Measurements from ENCODE around the gene ADAMTSL2. TPM values are rescaled to one million over a fixed set of nuclear protein-coding genes. Genes with fewer than 3 reads are reported as not detected.

ADAMTSL2 gene
- total and polyA plus RNA-seq, 3 experiments from 2014 or later = not detected

- no peaks in the 10 kb centered on the region for H3K9me3 ChIP-seq (ENCODE audit: low read length)
Measured at GRCh38 chr9:133556354-133556753, 21.9 kb downstream of the ADAMTSL2 start.

GRCh38 chr9:133557581-133557980, 23.1 kb downstream of the ADAMTSL2 start:
- Mint-ChIP-seq H3K27ac (no peak overlapping the region), H3K27me3 (peaks cover 16 to 25% of the 10 kb centered on the region in 2 donors), H3K36me3 (no peaks in the 10 kb centered on the region), H3K9me3 (no peaks in the 10 kb centered on the region), H3K4me1 (peaks cover 0 to 8% (median 5%) of the 10 kb centered on the region in 3 donors), H3K4me3 (no peak overlapping the region)
- Histone ChIP-seq H3K4me3 (ENCODE audit: low read length) (no peak overlapping the region), H3K9me3 (ENCODE audit: low read length) (no peaks in the 10 kb centered on the region), H3K4me1 (ENCODE audit: insufficient read depth, low read length) (no peaks in the 10 kb centered on the region), H3K36me3 (ENCODE audit: insufficient read depth, low read length) (no peaks in the 10 kb centered on the region), H3K27me3 (ENCODE audit: insufficient read depth, low read length, poor library complexity, severe bottlenecking) (no peaks in the 10 kb centered on the region), H3K27ac (ENCODE audit: low read depth, low read length) (no peak overlapping the region)
- CTCF ChIA-PET = no interaction called here
- POLR2A ChIA-PET = no interaction called here
- DNase-seq = no peak

More at GRCh38 chr9:133556354-133556753, 21.9 kb downstream of the ADAMTSL2 start:
- no peaks in the 10 kb centered on the region for H3K4me1 ChIP-seq (ENCODE audit: insufficient read depth, low read length)
- H3K36me3 ChIP-seq (ENCODE audit: insufficient read depth, low read length) = no peaks in the 10 kb centered on the region
- ChIA-PET POLR2A (no interaction called here), CTCF (no interaction called here)
- no peaks in the 10 kb centered on the region for H3K9me3 Mint-ChIP-seq
- peaks cover 16 to 25% of the 10 kb centered on the region in 2 donors for H3K27me3 Mint-ChIP-seq
- peaks cover 0 to 7% (median 5%) of the 10 kb centered on the region in 3 donors for H3K4me1 Mint-ChIP-seq
- H3K27ac Mint-ChIP-seq = no peak overlapping the region
- H3K27ac ChIP-seq (ENCODE audit: low read depth, low read length) = no peak overlapping the region
- H3K27me3 ChIP-seq (ENCODE audit: insufficient read depth, low read length, poor library complexity, severe bottlenecking) = no peaks in the 10 kb centered on the region
- H3K4me3 ChIP-seq (ENCODE audit: low read length) = no peak overlapping the region
- H3K36me3 Mint-ChIP-seq = no peaks in the 10 kb centered on the region
- no peak for DNase-seq
- H3K4me3 Mint-ChIP-seq = no peak overlapping the region

- POLR2A ChIA-PET = no interaction called here
- no peaks in the 10 kb centered on the region for H3K36me3 Mint-ChIP-seq
- peak in 1 of 5 donors; percentile 10 for DNase-seq
Measured at GRCh38 chr9:133558191-133559126, 24.0 kb downstream of the ADAMTSL2 start.

GRCh38 chr9:133560311-133560710, 25.8 kb downstream of the ADAMTSL2 start:
- Mint-ChIP-seq H3K27ac (no peak overlapping the region), H3K9me3 (no peaks in the 10 kb centered on the region), H3K27me3 (peaks cover 14 to 20% of the 10 kb centered on the region in 2 donors), H3K4me3 (no peak overlapping the region), H3K36me3 (no peaks in the 10 kb centered on the region), H3K4me1 (peaks cover 0 to 10% (median 10%) of the 10 kb centered on the region in 3 donors)
- no peaks in the 10 kb centered on the region for H3K4me1 ChIP-seq (ENCODE audit: insufficient read depth, low read length)
- no peaks in the 10 kb centered on the region for H3K27me3 ChIP-seq (ENCODE audit: insufficient read depth, low read length, poor library complexity, severe bottlenecking)
- no peak for DNase-seq
- H3K9me3 ChIP-seq (ENCODE audit: low read length) = no peaks in the 10 kb centered on the region
- H3K4me3 ChIP-seq (ENCODE audit: low read length) = no peak overlapping the region
- POLR2A ChIA-PET = no interaction called here
- CTCF ChIA-PET = no interaction called here
- no peak overlapping the region for H3K27ac ChIP-seq (ENCODE audit: low read depth, low read length)
- no peaks in the 10 kb centered on the region for H3K36me3 ChIP-seq (ENCODE audit: insufficient read depth, low read length)

More at GRCh38 chr9:133558191-133559126, 24.0 kb downstream of the ADAMTSL2 start:
- Mint-ChIP-seq H3K9me3 (no peaks in the 10 kb centered on the region), H3K27me3 (peaks cover 16 to 24% of the 10 kb centered on the region in 2 donors), H3K4me3 (peak overlapping the region in 2 of 7 donors; percentile 23 to 28), H3K27ac (peak overlapping the region in 1 of 8 donors; percentile 38), H3K4me1 (peaks cover 0 to 10% (median 9%) of the 10 kb centered on the region in 3 donors)
- CTCF ChIA-PET = no interaction called here
- Histone ChIP-seq H3K9me3 (ENCODE audit: low read length) (no peaks in the 10 kb centered on the region), H3K4me3 (ENCODE audit: low read length) (no peak overlapping the region), H3K4me1 (ENCODE audit: insufficient read depth, low read length) (no peaks in the 10 kb centered on the region), H3K27ac (ENCODE audit: low read depth, low read length) (no peak overlapping the region), H3K36me3 (ENCODE audit: insufficient read depth, low read length) (no peaks in the 10 kb centered on the region), H3K27me3 (ENCODE audit: insufficient read depth, low read length, poor library complexity, severe bottlenecking) (no peaks in the 10 kb centered on the region)

GRCh38 chr9:133560944-133561343, 26.4 kb downstream of the ADAMTSL2 start:
- H3K9me3 Mint-ChIP-seq = no peaks in the 10 kb centered on the region
- Histone ChIP-seq H3K4me1 (ENCODE audit: insufficient read depth, low read length) (no peaks in the 10 kb centered on the region), H3K27ac (ENCODE audit: low read depth, low read length) (no peak overlapping the region), H3K27me3 (ENCODE audit: insufficient read depth, low read length, poor library complexity, severe bottlenecking) (no peaks in the 10 kb centered on the region), H3K36me3 (ENCODE audit: insufficient read depth, low read length) (no peaks in the 10 kb centered on the region), H3K4me3 (ENCODE audit: low read length) (no peak overlapping the region), H3K9me3 (ENCODE audit: low read length) (no peaks in the 10 kb centered on the region)
- peaks cover 0 to 10% (median 10%) of the 10 kb centered on the region in 3 donors for H3K4me1 Mint-ChIP-seq
- DNase-seq = no peak
- peaks cover 14 to 20% of the 10 kb centered on the region in 2 donors for H3K27me3 Mint-ChIP-seq
- ChIA-PET CTCF (no interaction called here), POLR2A (no interaction called here)
- H3K27ac Mint-ChIP-seq = no peak overlapping the region
- no peaks in the 10 kb centered on the region for H3K36me3 Mint-ChIP-seq
- no peak overlapping the region for H3K4me3 Mint-ChIP-seq

GRCh38 chr9:133561976-133562554, 27.6 kb downstream of the ADAMTSL2 start:
- Mint-ChIP-seq H3K4me3 (no peak overlapping the region), H3K27ac (no peak overlapping the region), H3K27me3 (peaks cover 14 to 16% of the 10 kb centered on the region in 2 donors), H3K9me3 (no peaks in the 10 kb centered on the region), H3K4me1 (peaks cover 0 to 10% (median 10%) of the 10 kb centered on the region in 3 donors), H3K36me3 (no peaks in the 10 kb centered on the region)
- ChIA-PET CTCF (interaction anchor here (0.6 kb wide), 1 partner anchor 427 kb away, joined by 3 read pairs; no protein-coding TSS in a partner anchor), POLR2A (no interaction called here)
- Histone ChIP-seq H3K27ac (ENCODE audit: low read depth, low read length) (no peak overlapping the region), H3K27me3 (ENCODE audit: insufficient read depth, low read length, poor library complexity, severe bottlenecking) (no peaks in the 10 kb centered on the region), H3K36me3 (ENCODE audit: insufficient read depth, low read length) (no peaks in the 10 kb centered on the region), H3K4me3 (ENCODE audit: low read length) (no peak overlapping the region), H3K4me1 (ENCODE audit: insufficient read depth, low read length) (no peaks in the 10 kb centered on the region), H3K9me3 (ENCODE audit: low read length) (no peaks in the 10 kb centered on the region)
- DNase-seq = no peak

- DNase-seq = no peak
- no peaks in the 10 kb centered on the region for H3K36me3 ChIP-seq (ENCODE audit: insufficient read depth, low read length)
- POLR2A ChIA-PET = no interaction called here
- Mint-ChIP-seq H3K36me3 (no peaks in the 10 kb centered on the region), H3K4me1 (peaks cover 0 to 10% (median 9%) of the 10 kb centered on the region in 3 donors), H3K4me3 (peak overlapping the region in 1 of 7 donors; percentile 13), H3K9me3 (no peaks in the 10 kb centered on the region), H3K27ac (no peak overlapping the region), H3K27me3 (peaks cover 12 to 16% of the 10 kb centered on the region in 2 donors)
- no peak overlapping the region for H3K27ac ChIP-seq (ENCODE audit: low read depth, low read length)
- CTCF ChIA-PET = no interaction called here
- no peaks in the 10 kb centered on the region for H3K4me1 ChIP-seq (ENCODE audit: insufficient read depth, low read length)
- no peaks in the 10 kb centered on the region for H3K9me3 ChIP-seq (ENCODE audit: low read length)
- no peak overlapping the region for H3K4me3 ChIP-seq (ENCODE audit: low read length)
- H3K27me3 ChIP-seq (ENCODE audit: insufficient read depth, low read length, poor library complexity, severe bottlenecking) = no peaks in the 10 kb centered on the region
Measured at GRCh38 chr9:133562611-133563290, 28.2 kb downstream of the ADAMTSL2 start.
